ENCODE results near the gene OBSCN. TPM values are rescaled to one million over a fixed set of nuclear protein-coding genes. Genes with fewer than 3 reads are reported as not detected.

Gene OBSCN
- total RNA-seq, 1 donor from 2014 or later, result 39.4 TPM

DNA sequence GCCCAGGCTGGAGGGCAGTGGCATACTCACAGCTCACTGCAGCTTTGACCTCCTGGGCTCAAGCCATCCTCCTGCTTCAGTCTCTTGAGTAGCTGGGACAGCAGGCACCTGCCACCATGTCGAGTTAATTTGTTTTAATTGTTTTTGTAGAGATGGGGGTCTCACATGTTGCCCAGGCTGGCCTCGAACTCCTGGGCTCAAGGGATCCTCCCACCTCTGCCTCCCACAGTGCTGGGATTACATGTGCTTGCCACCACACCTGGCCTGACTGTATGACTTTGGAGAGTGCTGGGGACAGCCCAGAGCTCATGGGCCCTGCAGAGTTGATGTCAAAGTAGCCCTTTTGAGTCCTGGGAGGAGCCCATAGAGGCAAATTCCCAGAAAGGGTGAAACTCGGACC, 1.8 kb downstream of the OBSCN start:
- Histone ChIP-seq H3K4me1 (peaks cover 7% of the 10 kb centered on the region), H3K27me3 (peaks cover 4% of the 10 kb centered on the region), H3K27ac (no peak overlapping the region), H3K9me3 (no peaks in the 10 kb centered on the region), H3K36me3 (no peaks in the 10 kb centered on the region), H3K4me3 (no peak overlapping the region)
- ATAC-seq (no peak), DNase-seq (no peak)
- TF ChIP-seq, protein P1, sequence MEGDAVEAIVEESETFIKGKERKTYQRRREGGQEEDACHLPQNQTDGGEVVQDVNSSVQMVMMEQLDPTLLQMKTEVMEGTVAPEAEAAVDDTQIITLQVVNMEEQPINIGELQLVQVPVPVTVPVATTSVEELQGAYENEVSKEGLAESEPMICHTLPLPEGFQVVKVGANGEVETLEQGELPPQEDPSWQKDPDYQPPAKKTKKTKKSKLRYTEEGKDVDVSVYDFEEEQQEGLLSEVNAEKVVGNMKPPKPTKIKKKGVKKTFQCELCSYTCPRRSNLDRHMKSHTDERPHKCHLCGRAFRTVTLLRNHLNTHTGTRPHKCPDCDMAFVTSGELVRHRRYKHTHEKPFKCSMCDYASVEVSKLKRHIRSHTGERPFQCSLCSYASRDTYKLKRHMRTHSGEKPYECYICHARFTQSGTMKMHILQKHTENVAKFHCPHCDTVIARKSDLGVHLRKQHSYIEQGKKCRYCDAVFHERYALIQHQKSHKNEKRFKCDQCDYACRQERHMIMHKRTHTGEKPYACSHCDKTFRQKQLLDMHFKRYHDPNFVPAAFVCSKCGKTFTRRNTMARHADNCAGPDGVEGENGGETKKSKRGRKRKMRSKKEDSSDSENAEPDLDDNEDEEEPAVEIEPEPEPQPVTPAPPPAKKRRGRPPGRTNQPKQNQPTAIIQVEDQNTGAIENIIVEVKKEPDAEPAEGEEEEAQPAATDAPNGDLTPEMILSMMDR (IDR thresholded peaks at IDR 0.05), result no peak
- intact Hi-C loops (cut with DNase I), result no loop called here

DNA sequence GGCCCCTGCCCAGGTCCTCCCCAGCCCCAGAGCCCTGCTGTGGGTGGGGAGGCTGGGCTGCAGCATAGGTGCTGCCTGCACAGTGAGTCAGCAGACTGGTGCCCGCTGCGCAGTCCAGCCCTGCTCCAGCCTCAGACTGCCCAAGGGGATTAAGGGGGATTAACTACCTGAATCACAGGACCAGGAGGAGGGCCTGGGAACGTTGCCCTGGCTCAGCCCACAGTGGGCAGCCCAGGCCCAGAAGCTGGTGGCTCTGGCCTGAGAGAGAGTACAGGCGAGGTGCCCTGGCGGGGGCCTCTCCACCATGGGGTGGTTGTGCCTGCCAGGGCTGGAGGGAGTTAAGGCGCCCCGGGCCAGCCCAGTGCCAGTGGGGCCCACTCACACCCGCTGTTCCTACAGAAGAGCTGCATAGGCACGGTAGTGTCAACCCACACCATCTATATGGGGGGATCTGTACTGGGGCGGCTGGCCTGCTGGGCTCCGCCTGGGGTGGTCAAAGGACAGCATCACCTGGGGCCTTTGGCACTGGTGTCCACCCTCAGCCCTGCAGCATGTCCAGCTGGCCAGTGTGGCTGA, 2.3 kb downstream of the OBSCN start:
- no peak for ATAC-seq
- H3K4me3 ChIP-seq, result no peak overlapping the region
- no peak for DNase-seq
- peaks cover 7% of the 10 kb centered on the region for H3K4me1 ChIP-seq
- H3K36me3 ChIP-seq, result no peaks in the 10 kb centered on the region
- intact Hi-C loops (cut with DNase I), result no loop called here
- no peaks in the 10 kb centered on the region for H3K9me3 ChIP-seq
- peaks cover 4% of the 10 kb centered on the region for H3K27me3 ChIP-seq
- TF ChIP-seq, protein P1 (IDR thresholded peaks at IDR 0.05), result no peak
- H3K27ac ChIP-seq, result no peak overlapping the region

DNA sequence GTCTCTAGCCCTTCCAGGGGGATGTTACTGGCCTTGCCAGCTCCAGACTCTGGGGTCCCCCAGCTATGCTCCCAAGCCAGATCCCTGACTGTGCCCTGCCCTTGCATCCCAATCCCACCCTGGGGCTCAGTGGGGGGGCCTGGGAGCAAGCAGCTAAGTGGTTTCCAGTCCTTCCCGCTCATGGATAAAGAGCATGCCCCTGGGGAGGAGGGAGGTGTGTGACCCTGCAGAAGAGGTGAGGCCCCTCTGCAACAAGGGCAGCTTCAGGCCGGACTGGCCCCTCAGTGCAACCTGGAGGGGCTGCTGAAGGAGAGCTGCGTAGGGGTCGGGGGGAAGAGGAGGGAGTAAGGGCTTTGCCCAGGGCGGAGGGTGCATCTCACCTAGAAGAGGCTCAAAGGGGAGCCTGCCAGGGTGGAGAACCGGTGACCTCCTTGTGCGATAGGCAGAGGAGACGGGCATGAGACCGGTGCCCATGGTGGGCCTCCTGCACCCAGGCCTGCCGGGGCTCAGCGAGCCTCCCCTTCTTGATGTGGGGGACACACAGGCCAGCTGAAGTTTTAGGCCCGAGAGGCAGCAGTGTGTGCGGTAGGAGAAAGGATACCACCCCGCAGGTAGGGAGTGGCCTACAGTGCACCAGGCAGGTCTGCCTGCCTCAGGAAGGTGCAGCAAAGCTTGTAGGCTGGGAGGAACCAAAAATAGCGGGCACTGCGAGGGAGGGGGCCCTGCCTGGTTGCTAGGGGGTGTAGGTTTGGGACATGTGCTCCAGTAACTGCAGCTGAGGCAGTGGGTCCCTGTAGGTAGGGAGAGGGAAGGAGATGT, 3.1 kb downstream of the OBSCN start:
- H3K36me3 ChIP-seq, result no peaks in the 10 kb centered on the region
- peaks cover 4% of the 10 kb centered on the region for H3K27me3 ChIP-seq
- no peak overlapping the region for H3K4me3 ChIP-seq
- no peaks in the 10 kb centered on the region for H3K9me3 ChIP-seq
- H3K27ac ChIP-seq, result no peak overlapping the region
- intact Hi-C loops (cut with DNase I), result no loop called here
- DNase-seq (no peak), ATAC-seq (no peak)
- peaks cover 7% of the 10 kb centered on the region for H3K4me1 ChIP-seq
- TF ChIP-seq, protein P1 (IDR thresholded peaks at IDR 0.05), result no peak

DNA sequence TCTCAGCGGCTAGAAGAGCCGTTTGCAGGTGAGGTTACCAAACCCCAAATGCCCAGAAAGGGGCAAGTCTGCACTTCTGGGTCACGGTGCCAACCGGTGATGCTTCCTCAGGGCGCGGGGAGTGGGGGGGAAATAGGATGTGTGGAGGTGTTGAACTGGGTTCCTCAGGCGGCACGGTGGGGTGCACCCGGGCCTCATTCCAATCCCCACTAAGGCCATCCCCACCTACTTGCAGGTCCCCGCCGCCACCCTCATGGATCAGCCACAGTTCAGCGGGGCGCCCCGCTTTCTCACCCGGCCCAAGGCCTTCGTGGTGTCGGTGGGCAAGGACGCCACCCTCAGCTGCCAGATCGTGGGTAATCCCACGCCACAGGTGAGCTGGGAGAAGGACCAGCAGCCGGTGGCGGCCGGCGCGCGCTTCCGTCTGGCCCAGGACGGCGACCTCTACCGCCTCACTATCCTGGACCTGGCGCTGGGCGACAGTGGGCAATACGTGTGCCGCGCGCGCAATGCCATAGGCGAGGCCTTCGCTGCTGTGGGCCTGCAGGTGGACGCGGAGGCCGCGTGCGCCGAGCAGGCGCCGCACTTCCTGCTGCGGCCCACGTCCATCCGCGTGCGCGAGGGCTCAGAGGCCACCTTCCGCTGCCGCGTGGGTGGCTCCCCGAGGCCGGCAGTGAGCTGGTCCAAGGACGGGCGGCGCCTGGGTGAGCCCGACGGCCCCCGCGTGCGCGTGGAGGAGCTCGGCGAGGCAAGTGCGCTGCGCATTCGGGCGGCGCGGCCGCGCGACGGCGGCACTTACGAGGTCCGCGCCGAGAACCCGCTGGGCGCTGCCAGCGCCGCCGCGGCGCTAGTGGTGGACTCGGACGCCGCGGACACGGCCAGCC, 3.9 kb downstream of the OBSCN start:
- H3K36me3 ChIP-seq, result no peaks in the 10 kb centered on the region
- H3K27ac ChIP-seq, result no peak overlapping the region
- no peak overlapping the region for H3K4me3 ChIP-seq
- ATAC-seq (no peak), DNase-seq (no peak)
- intact Hi-C loops (cut with DNase I), result no loop called here
- peaks cover 4% of the 10 kb centered on the region for H3K27me3 ChIP-seq
- no peaks in the 10 kb centered on the region for H3K9me3 ChIP-seq
- peaks cover 7% of the 10 kb centered on the region for H3K4me1 ChIP-seq
- TF ChIP-seq, protein P1 (IDR thresholded peaks at IDR 0.05), result no peak

DNA sequence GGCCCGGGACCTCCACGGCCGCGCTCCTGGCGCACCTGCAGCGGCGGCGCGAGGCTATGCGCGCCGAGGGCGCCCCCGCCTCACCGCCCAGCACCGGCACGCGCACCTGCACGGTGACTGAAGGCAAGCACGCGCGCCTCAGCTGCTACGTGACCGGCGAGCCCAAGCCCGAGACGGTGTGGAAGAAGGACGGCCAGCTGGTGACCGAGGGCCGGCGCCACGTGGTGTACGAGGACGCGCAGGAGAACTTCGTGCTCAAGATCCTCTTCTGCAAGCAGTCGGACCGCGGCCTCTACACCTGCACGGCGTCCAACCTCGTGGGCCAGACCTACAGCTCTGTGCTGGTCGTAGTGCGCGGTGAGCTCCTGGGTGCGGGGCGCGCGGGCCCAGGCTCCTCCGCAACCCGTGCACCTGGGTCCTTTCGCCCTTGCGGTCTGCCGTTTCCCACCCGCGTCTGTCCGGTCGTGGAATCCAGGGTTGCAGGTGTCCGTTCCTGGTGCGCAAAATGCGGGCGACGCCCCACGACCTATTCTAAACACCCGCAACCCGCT, 4.6 kb downstream of the OBSCN start:
- TF ChIP-seq, protein P1 (IDR thresholded peaks at IDR 0.05), result no peak
- no peak overlapping the region for H3K27ac ChIP-seq
- peak overlapping the region; percentile 64 for H3K4me3 ChIP-seq
- peaks cover 7% of the 10 kb centered on the region for H3K4me1 ChIP-seq
- ATAC-seq, result no peak
- intact Hi-C loops (cut with DNase I), result no loop called here
- H3K36me3 ChIP-seq, result no peaks in the 10 kb centered on the region
- H3K27me3 ChIP-seq, result peaks cover 4% of the 10 kb centered on the region
- no peak for DNase-seq
- no peaks in the 10 kb centered on the region for H3K9me3 ChIP-seq
